ENCODE measurements around the gene MRPS12. TPM values are rescaled to one million over a fixed set of nuclear protein-coding genes. Genes with fewer than 3 reads are reported as not detected.
A peak's percentile ranks its signal among the peaks of the same experiment; 100 is the strongest.

The MRPS12 gene
- total and polyA plus RNA-seq, 9 of the 15 experiments (the other 6 are each of a cell fraction or from before 2014, with no cell fraction given), result 8.1 to 174 (median 52.0) TPM

- TF ChIP-seq PHTF2 (CRISPR knock-in tag; IDR thresholded peaks at IDR 0.05) (no peak), ZC3H11A (IDR thresholded peaks at IDR 0.05; ENCODE audit: low read depth, low read length) (no peak), ZNF707 (CRISPR knock-in tag; conservative IDR thresholded peaks at IDR 0.05) (no peak), USF2 (CRISPR knock-in tag; IDR thresholded peaks at IDR 0.05) (no peak), CBX5 (IDR thresholded peaks at IDR 0.05; ENCODE audit: borderline replicate concordance, low read depth) (no peak), RBM22 (IDR thresholded peaks at IDR 0.05; ENCODE audit: low read depth, low read length, poor library complexity, severe bottlenecking) (no peak), FOXK1 (CRISPR knock-in tag; IDR thresholded peaks at IDR 0.05; ENCODE audit: borderline replicate concordance) (peak; percentile 87; the same call in 1 of the 2 replicates), GABPB2 (CRISPR knock-in tag; conservative IDR thresholded peaks at IDR 0.05) (no peak), CBFA2T3 (IDR thresholded peaks at IDR 0.05) (no peak), ZNF445 (CRISPR knock-in tag; IDR thresholded peaks at IDR 0.05; ENCODE audit: low read depth) (no peak), KDM4B (IDR thresholded peaks at IDR 0.05; ENCODE audit: borderline replicate concordance in 2 of 2, low read depth in 1 of 2) (no peak), ZNF583 (CRISPR knock-in tag; IDR thresholded peaks at IDR 0.05) (no peak), BRD9 (IDR thresholded peaks at IDR 0.05; ENCODE audit: low read depth, partially characterized antibody) (no peak), NR2F6 (CRISPR knock-in tag; IDR thresholded peaks at IDR 0.05) (no peak), CHD2 (IDR thresholded peaks at IDR 0.05; ENCODE audit: low read depth, low read length) (peak; percentile 72), NELFE (IDR thresholded peaks at IDR 0.05; ENCODE audit: insufficient read depth, insufficient read length) (no peak), ELF2 (CRISPR knock-in tag; IDR thresholded peaks at IDR 0.05) (no peak), ELK1 (CRISPR knock-in tag; IDR thresholded peaks at IDR 0.05) (no peak), ZNF449 (CRISPR knock-in tag; IDR thresholded peaks at IDR 0.05) (no peak), TAF9B (IDR thresholded peaks at IDR 0.05; ENCODE audit: partially characterized antibody) (no peak), NFATC3 (IDR thresholded peaks at IDR 0.05) (no peak), ZNF699 (CRISPR knock-in tag; IDR thresholded peaks at IDR 0.05; ENCODE audit: insufficient replicate concordance) (no peak), PRPF4 (IDR thresholded peaks at IDR 0.05; ENCODE audit: insufficient read depth, low read depth, low read length, poor library complexity, severe bottlenecking) (no peak), ERF (CRISPR knock-in tag; IDR thresholded peaks at IDR 0.05) (no peak), KLF6 (CRISPR knock-in tag; IDR thresholded peaks at IDR 0.05; ENCODE audit: borderline replicate concordance) (no peak), NCOA2 (IDR thresholded peaks at IDR 0.05; ENCODE audit: partially characterized antibody in 2 of 2) (no peak), PTBP1 (IDR thresholded peaks at IDR 0.05; ENCODE audit: low read depth, low read length) (no peak), ARNT (IDR thresholded peaks at IDR 0.05) (no peak), MEIS2 (IDR thresholded peaks at IDR 0.05; ENCODE audit: partially characterized antibody) (no peak)
These were observed at the start of gene MRPS12 (continued) for GRCh38 chr19:38930776-38931520.
